ENCODE results near the gene CAMTA1. TPM values are rescaled to one million over a fixed set of nuclear protein-coding genes. Genes with fewer than 3 reads are reported as not detected.
A peak's percentile ranks its signal among the peaks of the same experiment; 100 is the strongest.

CAMTA1 gene
- total RNA-seq, 2 donors from 2014 or later = 36.7 to 51.9 TPM

DNA sequence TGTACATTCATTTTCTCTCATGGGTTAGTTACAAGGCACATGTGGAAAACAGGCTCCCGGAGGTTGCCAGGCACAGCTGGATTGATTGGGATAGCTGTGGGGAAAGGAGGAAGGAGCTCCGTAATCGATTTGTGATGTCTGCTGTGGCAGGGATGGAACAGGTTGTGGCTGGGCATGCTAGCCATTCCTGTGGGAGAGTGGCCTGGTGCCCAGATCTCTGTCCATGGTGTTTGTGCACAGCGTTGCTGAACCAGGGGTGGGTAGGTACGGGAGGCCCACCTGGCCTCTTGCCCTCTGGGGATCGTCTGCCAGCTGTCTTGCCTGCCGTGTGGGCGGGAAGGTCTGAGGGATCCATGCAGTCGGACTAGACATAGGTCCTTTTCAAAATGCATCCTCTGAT is 683.0 kb downstream of the CAMTA1 start:
- Mint-ChIP-seq H3K36me3 (ENCODE audit: low read depth) (no peaks in the 10 kb centered on the region), H3K4me1 (no peaks in the 10 kb centered on the region), H3K27me3 (peaks cover 14% of the 10 kb centered on the region), H3K27ac (no peak overlapping the region), H3K4me3 (no peak overlapping the region), H3K9me3 (no peaks in the 10 kb centered on the region)
- ATAC-seq (replicated peaks) = no peak

DNA sequence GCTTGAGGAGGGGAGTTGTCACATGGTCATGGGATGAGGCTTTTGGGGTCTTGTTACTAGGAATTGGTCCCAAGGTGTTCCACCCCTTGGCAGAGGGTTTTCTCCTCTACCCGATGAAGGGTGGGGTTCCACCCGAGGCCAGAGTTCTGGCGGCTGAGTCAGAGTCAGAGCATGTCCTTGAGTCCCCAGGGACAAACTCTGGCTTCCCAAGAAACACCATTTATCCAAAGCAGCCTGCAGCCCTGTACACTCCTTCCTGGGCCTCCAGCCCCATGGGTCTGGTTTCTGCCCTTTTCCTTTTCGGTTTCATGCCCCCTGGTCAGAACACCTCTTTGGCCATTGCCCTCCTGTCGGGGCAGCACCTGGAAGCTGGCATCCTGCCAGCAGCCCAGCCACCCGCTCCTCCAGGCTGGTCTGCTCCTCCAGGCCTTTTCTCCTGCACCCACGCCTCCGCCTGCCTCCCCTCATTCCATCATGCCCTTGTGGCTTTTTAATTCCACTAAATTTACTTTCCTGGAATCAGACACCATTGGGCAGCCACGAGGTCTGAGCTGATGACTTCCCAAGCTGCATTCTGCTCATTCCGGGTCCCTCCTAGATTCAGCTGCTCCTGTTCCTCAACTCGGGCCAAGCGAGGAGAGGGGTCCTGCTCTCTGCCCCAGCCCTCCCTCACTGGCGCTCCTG is 684.1 kb downstream of the CAMTA1 start:
- Mint-ChIP-seq H3K4me1 (no peaks in the 10 kb centered on the region), H3K27me3 (peaks cover 11% of the 10 kb centered on the region), H3K27ac (no peak overlapping the region), H3K36me3 (ENCODE audit: low read depth) (no peaks in the 10 kb centered on the region), H3K9me3 (no peaks in the 10 kb centered on the region), H3K4me3 (no peak overlapping the region)
- no peak for ATAC-seq (replicated peaks)

DNA sequence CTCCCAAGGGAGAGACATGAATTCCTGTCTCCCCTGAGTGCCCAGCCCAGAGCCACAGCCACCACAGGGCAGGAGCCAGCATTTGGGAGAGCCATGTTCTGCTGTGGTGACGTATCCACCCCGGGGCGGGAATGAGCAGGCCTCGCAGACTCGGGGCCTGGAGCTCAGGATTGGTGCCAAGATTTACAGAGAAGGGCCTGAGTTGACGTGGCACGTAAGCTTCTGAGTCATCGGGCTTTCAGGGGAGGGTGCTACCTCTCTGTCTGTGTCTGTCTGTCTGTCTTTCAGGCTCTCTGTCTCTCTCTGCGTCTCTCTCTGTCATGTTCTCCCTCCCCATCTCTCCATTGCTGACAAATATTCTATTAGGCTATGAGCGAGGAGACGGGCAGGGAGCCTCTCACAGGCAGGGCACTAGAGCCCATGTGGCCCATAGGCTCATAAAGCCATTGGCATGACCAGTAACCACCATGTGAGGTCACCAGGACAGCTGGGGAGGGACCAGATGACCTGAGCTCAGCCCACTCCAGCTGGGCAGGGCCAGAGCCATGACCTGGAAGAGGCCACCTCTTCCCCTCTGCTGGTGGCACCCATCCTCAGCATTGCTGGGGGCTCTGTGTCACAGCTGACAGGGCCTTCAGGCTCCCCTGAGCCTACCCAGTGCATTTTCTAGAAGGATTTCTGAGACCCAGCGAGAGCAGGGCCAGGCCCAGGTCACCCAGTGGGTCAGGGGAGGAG is 685.8 kb downstream of the CAMTA1 start:
- no peaks in the 10 kb centered on the region for H3K4me1 Mint-ChIP-seq
- no peaks in the 10 kb centered on the region for H3K36me3 Mint-ChIP-seq (ENCODE audit: low read depth)
- no peaks in the 10 kb centered on the region for H3K9me3 Mint-ChIP-seq
- H3K27me3 Mint-ChIP-seq = peaks cover 11% of the 10 kb centered on the region
- peak; percentile 55 for ATAC-seq (replicated peaks)
- no peak overlapping the region for H3K4me3 Mint-ChIP-seq
- no peak overlapping the region for H3K27ac Mint-ChIP-seq

DNA sequence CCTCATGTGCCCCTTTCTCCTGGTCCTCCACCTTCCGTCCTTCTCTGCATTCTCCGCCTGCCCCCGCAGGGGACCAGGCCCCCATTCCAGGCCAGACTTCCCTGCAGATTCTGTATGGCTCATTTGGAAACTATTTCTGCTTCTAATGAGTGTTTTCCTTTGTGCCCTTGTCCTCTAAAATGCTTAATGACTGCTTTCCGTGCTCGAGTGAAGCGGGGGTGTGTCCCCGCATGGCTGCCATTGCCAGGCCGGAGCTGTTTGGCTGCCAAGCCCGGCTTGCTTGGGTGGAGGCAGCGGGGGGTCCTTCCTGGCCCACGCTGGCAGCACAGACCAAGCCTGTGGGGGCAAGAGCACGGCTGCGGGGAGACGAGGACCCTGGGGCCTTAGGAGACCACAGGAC is 686.6 kb downstream of the CAMTA1 start:
- H3K27ac Mint-ChIP-seq = no peak overlapping the region
- H3K9me3 Mint-ChIP-seq = no peaks in the 10 kb centered on the region
- H3K27me3 Mint-ChIP-seq = peaks cover 11% of the 10 kb centered on the region
- no peak for ATAC-seq (replicated peaks)
- H3K4me1 Mint-ChIP-seq = no peaks in the 10 kb centered on the region
- no peaks in the 10 kb centered on the region for H3K36me3 Mint-ChIP-seq (ENCODE audit: low read depth)
- no peak overlapping the region for H3K4me3 Mint-ChIP-seq

DNA sequence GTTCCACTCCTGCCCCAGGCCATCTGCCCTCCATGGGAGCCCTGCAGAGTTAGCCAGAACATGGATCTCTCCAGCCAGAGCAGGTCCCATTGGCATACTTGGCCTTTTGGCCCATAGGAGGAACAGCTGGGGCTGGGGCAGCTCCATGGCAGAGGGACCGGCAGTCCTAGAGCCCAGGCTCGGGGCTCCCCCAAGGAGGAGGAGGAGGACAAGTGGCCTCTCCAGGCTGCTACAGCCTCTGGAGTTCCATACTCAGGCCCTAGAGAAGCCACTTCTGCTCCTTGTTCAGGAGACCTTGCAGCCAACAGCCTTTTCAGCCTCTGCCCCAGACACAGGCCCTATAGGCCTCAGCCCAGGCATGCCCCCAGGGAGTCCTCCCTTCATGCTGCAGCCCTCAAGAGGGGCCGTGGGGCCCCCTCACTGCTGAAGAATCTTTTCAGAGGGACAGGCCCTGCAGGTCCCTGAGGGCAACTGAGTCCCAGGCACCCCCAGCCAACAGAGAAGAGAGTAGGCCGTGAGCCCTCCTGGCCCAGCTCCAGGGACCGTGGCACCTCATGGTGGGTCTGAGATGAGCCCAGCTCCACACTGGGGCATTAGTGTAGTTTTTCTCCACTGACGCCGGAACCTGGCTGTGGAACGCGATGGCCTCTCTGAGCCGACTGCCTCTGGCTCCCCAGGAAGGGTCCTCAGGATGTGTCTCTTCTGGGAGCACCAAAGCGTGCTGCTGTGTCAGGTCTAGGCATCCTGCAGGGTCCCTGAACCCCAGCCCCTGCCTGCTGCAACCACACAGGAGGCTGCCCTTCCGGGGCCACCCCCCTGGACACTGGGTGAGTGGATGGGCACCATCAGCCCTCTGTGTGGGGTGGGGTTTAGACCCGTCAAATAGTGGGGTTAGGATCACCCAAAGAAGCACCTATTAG is 688.2 kb downstream of the CAMTA1 start:
- Mint-ChIP-seq H3K9me3 (no peaks in the 10 kb centered on the region), H3K36me3 (ENCODE audit: low read depth) (no peaks in the 10 kb centered on the region), H3K27ac (no peak overlapping the region), H3K27me3 (peaks cover 11% of the 10 kb centered on the region), H3K4me1 (no peaks in the 10 kb centered on the region), H3K4me3 (no peak overlapping the region)
- ATAC-seq (replicated peaks) = no peak

DNA sequence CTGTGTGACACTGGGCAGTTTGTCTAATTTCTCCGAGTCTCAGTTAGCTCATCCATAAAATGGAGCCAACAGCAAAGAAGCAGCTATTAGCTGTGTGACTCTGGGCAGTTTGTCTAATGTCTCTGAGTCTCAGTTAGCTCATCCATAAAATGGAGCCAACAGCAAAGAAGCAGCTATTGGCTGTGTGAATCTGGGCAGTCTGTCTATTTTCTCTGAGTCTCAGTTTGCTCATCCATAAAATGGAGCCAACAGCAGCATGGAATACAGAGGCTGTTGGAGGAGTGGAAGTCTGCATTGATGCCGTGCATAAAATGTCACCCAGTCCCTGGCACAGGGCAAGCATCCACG is 688.9 kb downstream of the CAMTA1 start:
- peaks cover 7% of the 10 kb centered on the region for H3K27me3 Mint-ChIP-seq
- no peaks in the 10 kb centered on the region for H3K36me3 Mint-ChIP-seq (ENCODE audit: low read depth)
- no peaks in the 10 kb centered on the region for H3K4me1 Mint-ChIP-seq
- H3K4me3 Mint-ChIP-seq = no peak overlapping the region
- no peak overlapping the region for H3K27ac Mint-ChIP-seq
- ATAC-seq (replicated peaks) = no peak
- no peaks in the 10 kb centered on the region for H3K9me3 Mint-ChIP-seq

DNA sequence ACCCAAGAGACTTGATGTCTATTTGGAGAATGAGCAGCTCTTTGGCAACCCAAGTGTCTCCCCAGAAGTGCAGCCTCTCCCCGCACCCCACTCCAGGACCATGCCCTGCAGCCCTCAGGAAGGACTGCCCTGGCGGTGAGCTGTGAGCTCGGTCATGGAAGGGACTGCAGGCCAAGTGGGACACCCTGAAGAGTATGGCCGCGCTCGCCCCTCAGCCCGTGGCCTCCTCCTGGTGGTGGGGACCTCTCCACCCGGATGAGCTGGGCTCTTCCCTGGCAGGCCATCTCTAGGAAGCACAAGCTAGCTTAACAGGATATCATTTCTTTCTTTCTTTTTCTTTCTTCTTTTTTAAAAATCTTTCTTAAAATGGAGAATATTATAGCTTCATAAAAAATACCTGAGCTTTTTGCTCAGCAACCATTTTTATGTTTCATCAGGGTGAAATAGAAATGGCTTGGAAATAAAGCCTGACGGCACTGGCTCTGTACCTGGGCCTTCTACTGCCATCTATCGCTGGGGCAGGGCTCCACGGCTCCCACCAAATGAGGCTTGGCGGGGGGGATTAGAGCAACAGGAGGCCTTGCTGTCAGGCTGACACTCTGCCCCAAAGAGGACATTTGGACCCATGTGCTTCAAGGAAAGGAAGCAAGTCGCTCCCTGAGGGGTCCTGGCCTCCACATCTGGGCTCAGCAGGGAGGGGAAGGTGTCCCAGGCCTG is 689.7 kb downstream of the CAMTA1 start:
- ATAC-seq (replicated peaks) = no peak
- Mint-ChIP-seq H3K9me3 (no peaks in the 10 kb centered on the region), H3K4me1 (no peaks in the 10 kb centered on the region)

DNA sequence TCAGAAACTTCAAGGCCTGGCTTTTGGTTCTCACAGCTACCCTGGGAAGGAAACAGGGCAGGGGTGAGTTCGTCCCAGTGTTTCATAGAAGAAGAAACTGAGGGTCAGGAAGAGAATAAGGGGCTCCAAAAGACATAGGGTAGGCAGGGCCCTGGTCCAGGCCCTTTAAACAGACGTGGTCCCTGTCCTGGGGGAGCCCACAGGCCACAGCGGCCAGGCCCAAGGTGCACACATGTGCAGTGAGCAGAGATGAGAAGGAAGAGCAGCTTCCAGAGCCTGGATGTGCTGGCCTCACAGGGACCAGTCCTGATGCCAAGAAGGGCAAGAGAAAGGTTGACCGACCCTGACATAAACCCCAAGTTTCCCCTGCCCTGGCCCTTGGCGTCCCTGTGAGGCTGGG is 690.4 kb downstream of the CAMTA1 start:
- no peak for ATAC-seq (replicated peaks)
- no peak overlapping the region for H3K4me3 Mint-ChIP-seq
- no peaks in the 10 kb centered on the region for H3K27me3 Mint-ChIP-seq
- H3K27ac Mint-ChIP-seq = no peak overlapping the region
- no peaks in the 10 kb centered on the region for H3K4me1 Mint-ChIP-seq
- no peaks in the 10 kb centered on the region for H3K9me3 Mint-ChIP-seq
- no peaks in the 10 kb centered on the region for H3K36me3 Mint-ChIP-seq (ENCODE audit: low read depth)

More for the DNA sequence above, 689.7 kb downstream of the CAMTA1 start:
- H3K4me3 Mint-ChIP-seq = no peak overlapping the region
- no peaks in the 10 kb centered on the region for H3K36me3 Mint-ChIP-seq (ENCODE audit: low read depth)
- H3K27me3 Mint-ChIP-seq = peaks cover 3% of the 10 kb centered on the region
- no peak overlapping the region for H3K27ac Mint-ChIP-seq

DNA sequence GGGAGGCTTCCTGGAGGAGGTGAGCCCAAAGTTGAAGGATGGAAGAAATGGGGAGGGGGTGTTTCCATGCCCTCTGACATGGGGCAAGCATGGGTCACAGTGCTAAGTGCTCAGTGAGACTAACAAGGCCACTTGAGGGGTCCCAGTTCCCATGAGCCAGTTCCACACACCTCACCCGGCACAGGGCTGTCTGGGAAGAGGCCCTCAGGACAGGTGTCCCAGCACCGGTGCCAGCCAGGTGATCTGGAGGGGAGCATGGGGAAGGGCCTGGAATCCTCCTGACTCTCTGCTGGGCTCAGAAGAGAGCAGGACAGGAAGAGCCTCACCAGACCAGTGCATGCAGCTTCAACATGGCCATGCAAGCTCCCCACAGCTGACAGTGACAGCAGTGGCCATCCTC is 691.1 kb downstream of the CAMTA1 start:
- no peaks in the 10 kb centered on the region for H3K36me3 Mint-ChIP-seq (ENCODE audit: low read depth)
- no peak overlapping the region for H3K27ac Mint-ChIP-seq
- no peak overlapping the region for H3K4me3 Mint-ChIP-seq
- ATAC-seq (replicated peaks) = no peak
- H3K9me3 Mint-ChIP-seq = no peaks in the 10 kb centered on the region
- H3K27me3 Mint-ChIP-seq = no peaks in the 10 kb centered on the region
- no peaks in the 10 kb centered on the region for H3K4me1 Mint-ChIP-seq

DNA sequence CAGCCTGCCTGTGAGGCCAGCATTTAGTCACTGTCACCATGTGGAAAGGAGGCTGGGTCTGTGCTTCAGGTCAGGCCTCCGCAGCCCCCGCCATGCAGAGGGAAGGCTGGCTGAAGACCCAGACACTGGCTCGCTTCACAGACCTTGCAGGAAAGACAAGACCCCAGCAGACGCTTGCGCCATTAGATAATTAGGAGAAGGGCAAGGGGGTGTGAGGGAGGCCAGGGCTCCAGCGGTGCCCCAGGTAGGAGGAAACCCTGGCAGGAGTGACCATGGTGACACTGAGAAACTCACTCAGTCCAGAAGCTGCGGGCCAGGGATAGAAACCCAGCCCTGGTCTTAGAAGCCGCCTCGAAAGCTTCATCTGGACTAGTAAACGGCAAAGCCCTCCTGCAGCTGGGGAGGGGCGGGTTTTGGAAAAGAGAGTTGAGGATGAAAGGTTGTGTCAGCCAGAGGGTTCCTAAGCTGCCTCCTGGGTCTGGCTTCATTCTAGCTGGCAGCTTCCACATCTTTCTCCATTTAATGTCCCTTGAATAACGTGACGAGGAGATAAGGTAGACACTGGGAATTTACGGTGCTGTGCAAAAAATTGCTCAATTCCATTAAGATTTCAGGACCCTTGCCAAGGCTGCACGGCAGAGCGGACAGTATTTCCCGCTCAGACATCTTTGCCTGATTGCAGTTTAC is 691.8 kb downstream of the CAMTA1 start:
- Mint-ChIP-seq H3K27ac (no peak overlapping the region), H3K9me3 (no peaks in the 10 kb centered on the region), H3K4me1 (no peaks in the 10 kb centered on the region), H3K4me3 (no peak overlapping the region), H3K36me3 (ENCODE audit: low read depth) (no peaks in the 10 kb centered on the region), H3K27me3 (no peaks in the 10 kb centered on the region)
- ATAC-seq (replicated peaks) = no peak

DNA sequence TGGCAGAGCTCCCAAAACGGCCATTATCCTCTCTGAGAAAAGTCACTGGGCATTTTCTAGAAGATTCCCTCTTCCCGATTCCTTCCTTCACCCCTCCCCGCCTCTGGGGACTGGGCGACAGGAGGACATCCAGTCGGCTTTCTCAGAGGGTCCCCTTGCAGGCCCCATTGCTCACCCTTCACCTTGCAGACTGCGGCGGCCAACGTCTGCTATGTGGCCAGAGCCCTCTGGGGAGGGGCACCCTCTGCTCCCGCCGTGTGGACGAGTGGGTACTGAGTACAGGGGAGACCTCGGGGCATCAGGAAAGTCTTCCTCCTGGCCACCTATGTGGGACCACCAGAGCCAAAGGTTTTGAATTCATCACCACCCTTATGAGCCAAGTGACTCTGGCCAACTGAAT is 692.3 kb downstream of the CAMTA1 start:
- Mint-ChIP-seq H3K9me3 (no peaks in the 10 kb centered on the region), H3K4me1 (no peaks in the 10 kb centered on the region), H3K36me3 (ENCODE audit: low read depth) (no peaks in the 10 kb centered on the region), H3K27me3 (no peaks in the 10 kb centered on the region), H3K27ac (no peak overlapping the region), H3K4me3 (no peak overlapping the region)
- no peak for ATAC-seq (replicated peaks)

DNA sequence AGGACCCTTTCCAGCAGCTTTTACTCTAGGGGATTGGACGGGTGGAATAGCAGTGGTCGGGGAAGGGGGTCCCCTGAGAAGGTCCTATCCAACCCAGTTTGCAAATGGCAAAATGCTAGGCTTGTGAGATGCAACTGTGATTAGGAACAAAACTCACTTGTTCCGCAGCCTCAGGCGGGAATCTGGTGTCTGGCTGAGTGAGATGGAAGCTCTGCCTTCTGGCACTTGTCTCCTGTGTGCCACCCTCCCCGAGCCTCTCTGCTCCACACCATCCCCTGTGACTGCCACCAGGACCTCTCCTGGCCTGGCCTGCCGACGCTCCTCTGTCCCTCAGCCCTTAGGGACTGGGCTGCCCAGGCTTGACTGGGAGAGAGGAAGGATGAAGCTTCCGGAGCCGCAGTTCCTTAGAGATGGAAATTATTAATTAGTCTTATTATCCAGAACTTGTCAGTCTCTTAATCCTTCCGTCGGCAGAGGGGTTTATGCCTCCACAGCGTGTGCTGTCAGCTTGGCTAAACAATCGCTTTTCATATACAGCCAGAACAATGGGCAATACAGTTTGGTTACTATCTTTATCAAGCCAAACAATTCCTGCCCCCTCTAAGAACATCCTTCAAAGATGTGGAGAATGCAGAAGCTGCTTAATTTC is 693.0 kb downstream of the CAMTA1 start:
- Mint-ChIP-seq H3K4me1 (no peaks in the 10 kb centered on the region), H3K36me3 (ENCODE audit: low read depth) (no peaks in the 10 kb centered on the region), H3K4me3 (no peak overlapping the region), H3K27ac (no peak overlapping the region), H3K27me3 (peaks cover 3% of the 10 kb centered on the region), H3K9me3 (no peaks in the 10 kb centered on the region)
- ATAC-seq (replicated peaks) = no peak

DNA sequence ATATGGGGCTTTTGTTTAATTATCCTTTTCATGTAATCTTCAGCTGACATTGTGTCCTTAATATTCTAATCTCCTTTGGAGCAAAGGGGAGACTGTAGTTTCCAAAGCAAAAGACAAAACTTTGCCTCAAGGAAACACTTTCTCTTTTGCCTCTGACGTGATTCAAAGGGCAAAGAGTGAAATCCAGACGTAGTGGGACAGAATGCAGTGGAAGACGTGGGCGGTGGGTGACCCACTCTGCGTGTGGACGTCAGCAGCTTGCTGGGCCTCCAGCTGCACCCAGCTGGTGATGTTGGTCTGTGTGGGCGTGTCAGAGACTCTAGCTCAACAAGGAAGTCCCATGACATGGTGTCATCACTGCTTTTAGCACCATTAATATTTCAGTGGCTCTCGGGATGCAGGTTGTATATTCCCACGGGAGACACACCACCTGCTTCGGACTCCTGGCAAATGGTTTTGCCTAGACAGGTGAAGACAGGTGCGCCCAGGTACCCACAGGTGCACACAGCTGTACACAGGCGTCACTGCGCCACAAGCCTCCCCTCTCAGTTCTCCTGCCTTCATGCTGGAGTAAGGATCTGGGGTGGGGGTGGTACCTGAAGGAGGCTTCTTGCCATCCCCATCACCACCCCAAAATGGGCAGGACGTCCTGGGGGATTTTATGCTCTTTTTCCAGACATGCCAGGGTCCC is 693.7 kb downstream of the CAMTA1 start:
- no peaks in the 10 kb centered on the region for H3K4me1 Mint-ChIP-seq
- H3K9me3 Mint-ChIP-seq = no peaks in the 10 kb centered on the region
- H3K4me3 Mint-ChIP-seq = no peak overlapping the region
- no peak for ATAC-seq (replicated peaks)
- H3K27ac Mint-ChIP-seq = no peak overlapping the region
- H3K36me3 Mint-ChIP-seq (ENCODE audit: low read depth) = no peaks in the 10 kb centered on the region
- peaks cover 3% of the 10 kb centered on the region for H3K27me3 Mint-ChIP-seq

Data from activated T-helper 17 cell treated with anti-CD3 and anti-CD28 coated beads, Interleukin-2, amount 50 U/mL, for 72 hours (primary cell).